Mesenchymal stem cell (in vitro differentiated cells and primary cell): Measurements from ENCODE around the gene HYAL4.
"Not testable (repeated sequence)": the region's sequence is repeated elsewhere in the genome, so short reads cannot be mapped to it uniquely, and the experiment has no call there.

Experiments used
- DNase-seq: peaks from one replicate; pipeline ENCODE4 v3.0.0-alpha.2; 2013
- H2AFZ ChIP-seq: one replicate; pipeline ENCODE4 v1.6.1; 2013; ENCODE audit warnings: low read depth, mild to moderate bottlenecking, control low read depth, inconsistent platforms, low read length, moderate library complexity
- H2AK5ac ChIP-seq: 2 replicates; pipeline ENCODE4 v1.6.1; 2013; ENCODE audit warnings: low read length, moderate library complexity, mild to moderate bottlenecking, inconsistent platforms; ENCODE audit not compliant: severe bottlenecking
- H2BK120ac ChIP-seq: one replicate; pipeline ENCODE4 v1.6.1; 2013; ENCODE audit warnings: low read depth, mild to moderate bottlenecking, inconsistent platforms, low read length, moderate library complexity
- H2BK12ac ChIP-seq, 2 experiments: one replicate each; pipeline ENCODE4 v1.6.1; 2013; ENCODE audit warnings: inconsistent platforms in 2 of 2, low read length in 2 of 2, mild to moderate bottlenecking in 2 of 2, moderate library complexity in 2 of 2, control low read depth in 1 of 2
- H2BK15ac ChIP-seq: one replicate; pipeline ENCODE4 v1.6.1; 2013; ENCODE audit warnings: mild to moderate bottlenecking, low read depth, inconsistent platforms; ENCODE audit not compliant: poor library complexity, severe bottlenecking
- H2BK5ac ChIP-seq: 2 replicates; pipeline ENCODE4 v1.6.1; 2013; ENCODE audit warnings: low read depth, mild to moderate bottlenecking, low read length, control low read depth, inconsistent platforms; ENCODE audit not compliant: poor library complexity, severe bottlenecking
- H3K14ac ChIP-seq, 2 experiments: one replicate each; pipeline ENCODE4 v1.6.1; 2013; ENCODE audit warnings: inconsistent platforms in 2 of 2, low read length in 2 of 2, control low read depth in 1 of 2, mild to moderate bottlenecking in 1 of 2, moderate library complexity in 1 of 2
- H3K18ac ChIP-seq, 2 experiments: one replicate each; pipeline ENCODE4 v1.6.1; 2013; ENCODE audit warnings: inconsistent platforms in 2 of 2, low read length in 2 of 2, control low read depth in 1 of 2, low read depth in 1 of 2, mild to moderate bottlenecking in 1 of 2
- H3K23ac ChIP-seq, 2 experiments: one replicate each; pipeline ENCODE4 v1.6.1; 2013; ENCODE audit warnings: inconsistent platforms in 2 of 2, low read length in 2 of 2, mild to moderate bottlenecking in 2 of 2, moderate library complexity in 2 of 2, control low read depth in 1 of 2
- H3K27ac ChIP-seq: 2 replicates; pipeline ENCODE4 v1.5.1; 2013; ENCODE audit warnings: mild to moderate bottlenecking, moderate library complexity, low read length, control low read depth, inconsistent platforms; ENCODE audit not compliant: poor library complexity, severe bottlenecking
- H3K27me3 ChIP-seq, 2 experiments: 2 replicates each; pipeline versions ENCODE4 v1.6.1 to v1.7.0; 2013; ENCODE audit warnings: low read length in 2 of 2, mild to moderate bottlenecking in 2 of 2, moderate library complexity in 2 of 2, control low read depth in 1 of 2, inconsistent platforms in 1 of 2; ENCODE audit not compliant: control insufficient read depth in 1 of 2, insufficient read depth in 1 of 2
- H3K36me3 ChIP-seq, 2 experiments: 2 replicates each; pipeline versions ENCODE4 v1.6.1 to v1.7.0; 2013; ENCODE audit warnings: low read length in 2 of 2, control low read depth in 1 of 2, inconsistent platforms in 1 of 2, low read depth in 1 of 2, mild to moderate bottlenecking in 1 of 2; ENCODE audit not compliant: insufficient read depth in 2 of 2, control insufficient read depth in 1 of 2
- H3K4ac ChIP-seq, 2 experiments: one replicate each; pipeline ENCODE4 v1.6.1; 2013; ENCODE audit warnings: inconsistent platforms in 2 of 2, low read length in 2 of 2, mild to moderate bottlenecking in 2 of 2, moderate library complexity in 2 of 2, control low read depth in 1 of 2, low read depth in 1 of 2
- H3K4me1 ChIP-seq: 2 replicates; pipeline ENCODE4 v1.6.1; 2013; ENCODE audit warnings: low read depth, low read length, control low read depth; ENCODE audit not compliant: control insufficient read depth, insufficient read depth
- H3K4me2 ChIP-seq: 2 replicates; pipeline ENCODE4 v1.6.1; 2013; ENCODE audit warnings: low read length, mild to moderate bottlenecking, inconsistent platforms; ENCODE audit not compliant: poor library complexity, severe bottlenecking
- H3K4me3 ChIP-seq, 2 experiments: 2 replicates each; pipeline versions ENCODE4 v1.5.1 to v1.7.0; 2013; ENCODE audit warnings: low read length in 2 of 2, mild to moderate bottlenecking in 2 of 2, control low read depth in 1 of 2, low read depth in 1 of 2; ENCODE audit not compliant: insufficient read depth in 1 of 2
- H3K79me1 ChIP-seq: replicated peaks from 2 replicates; pipeline ENCODE4 v1.6.1; 2013; ENCODE audit warnings: mild to moderate bottlenecking, control low read depth, low read length, inconsistent platforms; ENCODE audit not compliant: poor library complexity, severe bottlenecking
- H3K9ac ChIP-seq: 2 replicates; pipeline ENCODE4 v1.7.0; 2013; ENCODE audit warnings: mild to moderate bottlenecking, low read length, moderate library complexity
- H3K9me3 ChIP-seq: 2 replicates; pipeline ENCODE4 v1.7.0; 2013; ENCODE audit warnings: mild to moderate bottlenecking, low read length; ENCODE audit not compliant: control insufficient read depth
- H4K8ac ChIP-seq: one replicate; pipeline ENCODE4 v1.6.1; 2013; ENCODE audit warnings: inconsistent platforms, mild to moderate bottlenecking, low read length, moderate library complexity
- H4K91ac ChIP-seq: one replicate; pipeline ENCODE4 v1.6.1; 2013; ENCODE audit warnings: mild to moderate bottlenecking, low read length, inconsistent platforms
- WGBS: methylation state at CpG from one replicate; pipeline ENCODE4 v1.1.7; 2013; ENCODE audit warnings: mixed read lengths; 5-methylcytosine and 5-hydroxymethylcytosine counted together

The HYAL4 gene

DNA sequence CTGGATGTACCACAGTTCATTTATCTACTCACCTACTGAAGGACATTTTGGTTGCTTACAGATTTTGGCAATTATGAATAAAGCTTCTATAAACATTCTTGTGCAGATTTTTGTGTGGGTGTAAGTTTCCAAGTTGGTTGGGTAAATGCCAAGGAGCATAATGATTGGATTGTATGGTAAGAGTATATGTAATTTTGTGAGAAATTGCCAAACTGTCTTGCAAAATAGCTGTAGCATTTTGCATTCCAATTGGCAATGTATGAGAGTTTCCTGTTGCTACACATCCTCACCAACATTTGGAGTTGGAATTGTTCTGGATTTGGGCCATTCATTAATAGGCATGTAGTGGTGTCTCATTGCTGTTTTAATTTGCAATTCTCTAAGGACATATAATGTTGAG lies 33.9 kb upstream of the HYAL4 start:
- DNase-seq = no peak
- Histone ChIP-seq H3K18ac (no peak overlapping the region), H3K9me3 (peaks cover 9% of the 10 kb centered on the region), H4K91ac (no peak overlapping the region), H3K4me2 (no peak overlapping the region), H3K36me3 (no peaks in the 10 kb centered on the region), H2BK5ac (no peak overlapping the region), H2BK12ac (no peak overlapping the region), H4K8ac (no peak overlapping the region), H3K79me1 (no peaks in the 10 kb centered on the region), H3K4me3 (no peak overlapping the region), H3K4me1 (no peaks in the 10 kb centered on the region), H3K4ac (no peak overlapping the region), H3K9ac (no peak overlapping the region), H2AK5ac (no peak overlapping the region), H2BK15ac (no peak overlapping the region), H3K23ac (no peak overlapping the region), H3K27me3 (no peaks in the 10 kb centered on the region), H2BK120ac (no peak overlapping the region), H3K14ac (no peak overlapping the region), H2AFZ (no peak overlapping the region), H3K27ac (no peak overlapping the region)

DNA sequence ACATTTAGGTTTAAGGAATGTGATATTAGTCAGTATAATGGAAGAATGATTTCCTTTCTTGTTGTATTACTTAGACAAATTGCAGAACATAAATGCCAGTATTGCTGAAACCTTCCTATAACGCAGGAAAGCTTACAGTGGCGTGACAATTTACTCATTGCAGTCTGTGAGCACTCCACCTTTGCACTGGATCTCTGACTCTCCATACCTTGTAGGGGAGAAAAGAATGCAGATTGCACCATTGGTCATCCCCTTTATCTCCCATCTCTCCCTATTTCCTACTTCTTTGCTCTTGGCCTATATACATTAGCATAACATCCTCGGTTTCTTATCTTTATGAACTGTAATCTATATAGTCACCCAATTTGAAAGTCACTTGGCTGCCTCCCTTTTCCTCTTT lies 28.1 kb upstream of the HYAL4 start:
- no peak overlapping the region for H4K91ac ChIP-seq
- no peak overlapping the region for H2BK12ac ChIP-seq
- H2BK5ac ChIP-seq = no peak overlapping the region
- H2BK15ac ChIP-seq = no peak overlapping the region
- no peak overlapping the region for H2AFZ ChIP-seq
- H3K27ac ChIP-seq = no peak overlapping the region
- no peak overlapping the region for H4K8ac ChIP-seq
- H3K4me3 ChIP-seq = no peak overlapping the region
- no peak overlapping the region for H3K9ac ChIP-seq
- no peaks in the 10 kb centered on the region for H3K9me3 ChIP-seq
- H2AK5ac ChIP-seq = no peak overlapping the region
- no peaks in the 10 kb centered on the region for H3K4me1 ChIP-seq
- H3K14ac ChIP-seq = no peak overlapping the region
- H3K79me1 ChIP-seq = no peaks in the 10 kb centered on the region
- no peak overlapping the region for H3K4ac ChIP-seq
- no peaks in the 10 kb centered on the region for H3K27me3 ChIP-seq
- WGBS = 87% methylated on average over 3 of the region's 3 CpGs
- DNase-seq = no peak
- no peak overlapping the region for H3K4me2 ChIP-seq
- no peak overlapping the region for H2BK120ac ChIP-seq
- H3K23ac ChIP-seq = no peak overlapping the region
- H3K18ac ChIP-seq = no peak overlapping the region
- H3K36me3 ChIP-seq = no peaks in the 10 kb centered on the region

DNA sequence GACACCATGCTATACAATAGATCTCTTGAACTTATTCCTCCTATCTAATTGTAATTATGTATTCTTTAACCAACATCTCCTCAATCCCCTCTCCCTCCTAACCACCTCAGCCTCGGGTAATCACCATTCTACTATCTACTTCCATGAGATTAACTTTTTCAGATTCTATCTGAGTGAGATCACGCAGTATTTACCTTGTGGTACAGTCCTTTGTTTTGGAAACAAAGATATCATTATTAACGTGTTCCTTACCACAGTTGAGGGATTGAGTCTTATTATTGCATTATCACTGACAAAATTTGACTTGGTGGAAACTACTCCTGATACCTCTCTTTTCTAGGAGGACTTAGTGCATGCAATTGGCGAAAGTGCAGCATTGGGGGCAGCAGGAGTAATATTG lies 26.0 kb upstream of the HYAL4 start:
- no peak overlapping the region for H2BK5ac ChIP-seq
- H2BK15ac ChIP-seq = no peak overlapping the region
- H3K9me3 ChIP-seq = no peaks in the 10 kb centered on the region
- no peak overlapping the region for H3K4ac ChIP-seq
- H3K14ac ChIP-seq = no peak overlapping the region
- no peaks in the 10 kb centered on the region for H3K4me1 ChIP-seq
- DNase-seq = no peak
- no peak overlapping the region for H2AFZ ChIP-seq
- H3K79me1 ChIP-seq = no peaks in the 10 kb centered on the region
- H2BK120ac ChIP-seq = no peak overlapping the region
- no peak overlapping the region for H3K9ac ChIP-seq
- H3K36me3 ChIP-seq = no peaks in the 10 kb centered on the region
- no peak overlapping the region for H4K91ac ChIP-seq
- WGBS = 93% methylated on average over 1 of the region's 4 CpGs
- no peak overlapping the region for H4K8ac ChIP-seq
- H3K4me2 ChIP-seq = no peak overlapping the region
- H3K27me3 ChIP-seq = no peaks in the 10 kb centered on the region
- H3K27ac ChIP-seq = no peak overlapping the region
- no peak overlapping the region for H3K23ac ChIP-seq
- H2BK12ac ChIP-seq = no peak overlapping the region
- no peak overlapping the region for H3K4me3 ChIP-seq
- H2AK5ac ChIP-seq = no peak overlapping the region
- no peak overlapping the region for H3K18ac ChIP-seq

DNA sequence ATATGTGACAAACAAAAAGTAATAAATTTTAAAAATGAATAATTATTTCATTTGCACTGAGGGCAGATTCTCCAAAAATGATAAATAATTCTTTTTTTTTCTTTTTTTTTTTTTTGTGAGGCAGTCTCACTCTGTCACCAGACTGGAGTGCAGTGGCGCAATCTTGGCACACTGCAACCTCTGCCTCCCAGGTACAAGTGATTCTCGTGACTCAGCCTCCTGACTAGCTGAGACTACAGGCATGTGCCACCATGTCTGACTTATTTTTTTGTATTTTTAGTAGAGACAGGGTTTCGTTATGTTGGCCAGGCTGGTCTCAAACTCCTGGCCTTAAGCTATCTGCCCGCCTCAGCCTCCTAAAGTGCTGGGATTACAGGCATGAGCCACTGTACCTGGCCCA lies 25.2 kb upstream of the HYAL4 start:
- H4K91ac ChIP-seq, H3K27me3 ChIP-seq, H2BK5ac ChIP-seq, H3K79me1 ChIP-seq, H2BK12ac ChIP-seq, H3K18ac ChIP-seq, H3K4me1 ChIP-seq, H3K27ac ChIP-seq, H3K14ac ChIP-seq, DNase-seq, H3K36me3 ChIP-seq, H4K8ac ChIP-seq, H3K4ac ChIP-seq, H3K4me2 ChIP-seq, H2BK15ac ChIP-seq, H3K4me3 ChIP-seq, H2AK5ac ChIP-seq, H3K23ac ChIP-seq, H3K9ac ChIP-seq, H2BK120ac ChIP-seq, H3K9me3 ChIP-seq, H2AFZ ChIP-seq: not testable (repeated sequence)
- 92% methylated on average over 4 of the region's 4 CpGs for WGBS
